Stimulated activated CD4-positive, alpha-beta T cell treated with anti-CD3 and anti-CD28 coated beads, Interleukin-12 subunit alpha, Interleukin-12 subunit beta, amount 100 ng/mL, for 4 hours (primary cell): ENCODE measurements around the gene BCAS1.

ENCODE experiments used
- DNase-seq: peaks from one replicate; pipeline ENCODE4 v3.0.0-alpha.2; 2020

Gene BCAS1

GRCh38 chr20:54103067-54103761 is 32.8 kb upstream of the BCAS1 start:
- DNase-seq = peak; percentile 77

- DNase-seq = no peak
Observed at GRCh38 chr20:54102543-54102942, 32.1 kb upstream of the BCAS1 start.

- no peak for DNase-seq
Observed at GRCh38 chr20:54100563-54100962, 30.2 kb upstream of the BCAS1 start.

GRCh38 chr20:54099894-54100293 is 29.5 kb upstream of the BCAS1 start:
- no peak for DNase-seq

- DNase-seq = no peak
Observed at GRCh38 chr20:54098047-54098446, 27.7 kb upstream of the BCAS1 start.

- no peak for DNase-seq
Observed at GRCh38 chr20:54097236-54097529, 26.8 kb upstream of the BCAS1 start.

- DNase-seq = no peak
Observed at GRCh38 chr20:54095824-54096223, 25.4 kb upstream of the BCAS1 start.

GRCh38 chr20:54094268-54094580 is 23.8 kb upstream of the BCAS1 start:
- no peak for DNase-seq

- DNase-seq = no peak
Observed at GRCh38 chr20:54093423-54094267, 23.3 kb upstream of the BCAS1 start.

GRCh38 chr20:54092021-54092420 is 21.6 kb upstream of the BCAS1 start:
- no peak for DNase-seq

GRCh38 chr20:54091120-54091480 is 20.7 kb upstream of the BCAS1 start:
- no peak for DNase-seq

- DNase-seq = no peak
Observed at GRCh38 chr20:54090230-54091119, 20.1 kb upstream of the BCAS1 start.

GRCh38 chr20:54088430-54088829 is 18.0 kb upstream of the BCAS1 start:
- DNase-seq = no peak

GRCh38 chr20:54086507-54087039 is 16.2 kb upstream of the BCAS1 start:
- DNase-seq = no peak

- DNase-seq = no peak
Observed at GRCh38 chr20:54085910-54086309, 15.5 kb upstream of the BCAS1 start.

GRCh38 chr20:54085425-54085824 is 15.0 kb upstream of the BCAS1 start:
- DNase-seq = no peak

GRCh38 chr20:54084727-54085388 is 14.5 kb upstream of the BCAS1 start:
- no peak for DNase-seq

GRCh38 chr20:54084193-54084592 is 13.8 kb upstream of the BCAS1 start:
- DNase-seq = no peak

- DNase-seq = no peak
Observed at GRCh38 chr20:54083459-54083858, 13.1 kb upstream of the BCAS1 start.

GRCh38 chr20:54082100-54082499 is 11.7 kb upstream of the BCAS1 start:
- no peak for DNase-seq

- DNase-seq = no peak
Observed at GRCh38 chr20:54079652-54080051, 9.3 kb upstream of the BCAS1 start.

- peak; percentile 8 for DNase-seq
Observed at GRCh38 chr20:54078296-54078984, 8.0 kb upstream of the BCAS1 start.
